HG03159 (cell line): Measurements from ENCODE around the gene DEAF1.
A peak's percentile ranks its signal among the peaks of the same experiment; 100 is the strongest.
"Not testable (repeated sequence)": the region's sequence is repeated elsewhere in the genome, so short reads cannot be mapped to it uniquely, and the experiment has no call there.

Source experiments
- ATAC-seq: cut with Tn5 transposase; IDR thresholded peaks from one replicate; pipeline ENCODE4 v1.9.1; 2021; ENCODE audit warnings: mild to moderate bottlenecking, moderate library complexity; ENCODE audit not compliant: unreplicated experiment

Gene DEAF1

DNA sequence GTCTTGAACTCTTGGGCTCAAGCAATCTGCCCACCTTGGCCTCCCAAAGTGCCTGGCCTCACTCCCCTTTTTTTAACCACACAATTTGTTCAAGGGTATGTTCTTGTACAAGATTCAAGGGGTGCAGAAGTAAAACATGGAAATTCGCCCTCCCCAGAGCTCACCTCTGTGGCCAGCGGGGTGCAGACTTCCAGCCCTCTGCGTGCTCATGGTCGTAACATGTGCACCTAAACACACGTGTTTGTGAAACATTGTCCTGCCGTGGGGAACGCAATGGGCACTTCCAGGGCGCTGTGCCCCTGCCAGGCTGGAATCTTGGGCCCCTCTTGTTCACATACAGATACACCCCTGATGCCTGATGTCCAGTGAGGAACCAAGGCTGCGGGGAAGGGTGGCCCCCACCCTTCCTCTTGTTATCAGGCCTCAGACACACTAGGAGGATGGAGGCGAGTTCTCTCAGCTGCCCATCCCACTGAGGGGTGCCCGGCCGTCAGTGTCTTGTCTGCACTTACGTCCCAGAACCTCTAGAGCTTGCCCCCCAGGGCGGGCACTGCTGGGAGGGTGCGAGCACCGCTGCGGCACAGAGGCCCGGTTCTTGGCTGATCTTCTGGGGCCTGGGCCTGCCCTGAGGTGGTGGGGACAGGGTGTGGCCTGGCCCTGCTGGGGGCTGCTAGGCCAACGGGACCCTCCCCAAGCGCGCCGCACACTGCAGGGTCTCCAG, 6.9 kb upstream of the DEAF1 start:
- no peak for ATAC-seq

DNA sequence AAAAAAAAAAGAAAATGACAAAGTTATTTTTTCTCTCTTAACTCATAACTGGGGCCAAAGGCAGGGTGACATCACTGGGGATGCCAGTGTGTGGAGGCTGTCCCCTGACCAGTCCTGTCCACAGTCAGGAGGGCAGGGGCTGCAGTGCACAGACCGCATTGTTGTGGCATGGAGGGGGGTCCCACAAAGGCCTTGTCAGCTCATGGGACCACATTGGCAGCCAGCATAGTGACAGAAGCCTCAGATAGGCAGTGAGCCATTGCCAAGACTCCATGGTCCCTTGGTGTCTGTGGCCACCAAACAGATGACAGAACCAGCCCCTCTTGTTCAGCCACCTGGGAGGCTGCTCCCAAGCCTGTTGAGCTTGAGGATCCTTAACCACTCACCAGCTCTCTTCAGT, 4.7 kb upstream of the DEAF1 start:
- no peak for ATAC-seq

DNA sequence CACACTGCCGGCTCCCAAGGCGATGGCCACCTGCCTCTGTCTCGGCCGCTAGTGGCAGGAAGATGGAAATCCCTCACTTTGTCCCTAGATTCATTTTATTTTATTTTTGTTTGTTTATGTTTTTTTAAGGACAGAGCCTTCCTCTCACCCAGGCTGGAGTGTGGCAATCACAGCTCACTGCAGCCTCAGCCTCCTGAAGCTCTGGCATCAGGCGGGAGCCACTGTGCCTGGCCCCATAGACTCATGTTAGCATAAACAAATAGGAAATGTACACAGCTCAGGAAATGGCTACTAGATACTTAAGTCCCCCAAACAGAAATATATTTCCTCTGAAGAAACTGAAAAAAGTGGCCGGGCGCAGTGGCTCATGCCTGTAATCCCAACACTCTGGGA, 4.1 kb upstream of the DEAF1 start:
- no peak for ATAC-seq

DNA sequence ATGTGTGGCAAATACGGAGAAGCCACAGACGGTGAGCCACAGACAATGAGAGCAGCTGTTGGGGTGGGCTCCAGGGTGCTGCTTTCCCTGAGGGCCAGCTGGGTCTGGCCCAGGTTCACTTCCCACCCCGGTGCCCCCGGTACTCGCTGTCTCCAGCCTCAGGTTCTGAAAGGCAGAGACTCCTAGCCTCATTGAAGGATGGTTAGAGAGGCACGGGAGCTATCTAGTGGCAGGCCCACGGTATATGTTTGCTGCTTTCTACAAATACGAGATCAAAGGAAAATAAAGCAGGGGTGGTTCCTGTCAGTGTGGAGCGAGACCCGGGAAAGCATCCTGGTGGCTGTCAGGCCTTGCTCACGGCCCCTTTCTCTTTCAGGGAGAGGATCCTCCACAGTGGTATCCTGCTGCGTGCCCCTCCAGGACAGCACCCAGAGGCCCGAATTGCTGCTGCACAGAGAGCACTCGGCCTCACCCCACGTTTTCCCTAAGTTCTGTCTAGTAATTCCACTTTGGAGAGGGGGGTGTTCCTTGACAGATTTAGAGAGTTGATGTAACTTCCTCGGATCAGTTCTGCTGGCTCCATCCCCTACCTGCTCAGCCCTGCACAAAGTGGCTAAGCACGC, 3.6 kb upstream of the DEAF1 start:
- ATAC-seq = no peak

DNA sequence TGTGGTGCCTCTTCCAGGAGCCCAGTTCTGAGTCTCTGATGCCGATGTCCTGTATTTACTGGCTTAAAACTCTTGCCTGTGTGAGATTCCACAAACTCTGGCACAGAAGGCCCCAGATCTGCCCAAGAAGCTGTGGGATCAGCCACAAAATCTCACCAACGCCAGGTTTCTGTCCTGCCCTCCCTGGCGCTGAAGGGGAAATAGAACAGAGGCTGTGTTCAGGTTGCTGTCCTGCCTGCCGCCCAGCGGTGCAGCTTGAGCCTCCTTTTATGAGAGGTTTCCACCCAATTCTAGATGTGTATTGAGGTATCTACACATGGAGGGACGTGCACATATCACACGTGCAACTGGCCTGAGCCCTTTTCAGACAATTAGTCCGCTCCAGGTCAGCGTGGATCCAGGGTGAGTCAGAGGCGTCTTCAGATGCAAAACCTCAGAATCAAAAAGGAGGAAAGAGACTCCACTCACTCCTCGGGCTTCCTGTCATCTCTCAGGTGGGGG, 2.8 kb upstream of the DEAF1 start:
- no peak for ATAC-seq

DNA sequence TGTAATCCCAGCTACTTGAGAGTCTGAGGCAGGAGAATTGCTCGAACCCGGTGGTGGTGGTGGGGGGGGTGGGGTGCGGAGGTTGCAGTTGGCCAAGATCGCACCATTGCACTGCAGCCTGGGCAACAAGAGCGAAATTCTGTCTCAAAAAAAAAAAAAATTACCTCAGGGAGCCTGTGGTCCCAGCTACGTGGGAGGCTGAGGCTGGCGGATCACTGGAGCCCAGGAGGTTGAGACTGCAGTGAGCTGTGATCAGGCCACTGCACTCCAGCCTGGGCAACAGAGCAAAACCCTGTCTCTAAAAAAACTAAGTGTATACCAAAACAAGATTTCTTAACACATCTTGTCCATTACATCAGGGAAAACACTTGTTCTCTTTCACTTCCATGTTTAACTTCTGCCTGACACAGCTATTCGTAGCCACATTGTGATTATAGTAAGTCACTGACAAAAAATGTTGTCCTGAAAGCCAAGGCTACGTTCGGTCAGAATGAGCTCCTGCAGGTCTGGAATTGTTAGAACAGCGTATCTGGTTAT, 2.0 kb upstream of the DEAF1 start:
- ATAC-seq = no peak

DNA sequence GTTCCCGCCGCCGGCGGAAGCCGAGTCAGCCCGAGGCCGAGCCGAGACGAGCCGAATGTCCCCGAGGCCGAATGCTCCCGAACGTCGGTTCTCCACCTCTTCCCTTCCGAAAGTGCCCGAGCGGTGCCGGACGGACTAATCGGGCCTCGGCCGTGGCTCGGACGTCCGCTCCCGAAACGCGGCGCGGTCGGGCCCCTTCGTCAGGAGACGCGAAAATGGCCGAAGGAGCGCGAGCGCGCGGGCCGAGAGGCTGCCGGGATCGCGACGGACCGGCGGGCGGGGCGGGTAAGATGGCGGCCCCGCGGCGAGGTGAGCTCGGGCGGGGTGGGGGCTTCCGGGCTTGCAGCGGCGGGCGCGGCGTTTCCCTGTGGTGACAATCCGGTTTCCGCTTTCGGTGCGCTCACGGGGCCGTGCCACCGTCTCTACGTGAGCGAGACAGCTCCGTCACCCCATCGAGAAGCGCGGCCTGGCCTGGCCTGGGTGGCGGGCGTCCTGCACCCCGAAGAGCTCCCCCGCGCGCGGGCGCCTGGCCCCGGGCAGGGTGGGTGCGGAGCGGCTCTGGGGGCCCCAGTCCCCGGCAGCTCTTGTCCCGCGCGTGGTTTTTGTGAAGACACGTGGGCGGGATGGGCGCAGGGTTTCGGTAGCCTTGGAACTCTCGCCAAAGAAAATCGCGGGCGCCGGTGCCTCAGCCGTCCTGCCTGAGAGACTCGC, 671 bp upstream of the DEAF1 start, which contains the start of gene TMEM80:
TMEM80 (plus strand) TSS at position 279 of the 711 bp plus-strand sequence; CDS start at position 291, 12 bp downstream.
- ATAC-seq = peak; percentile 69

DNA sequence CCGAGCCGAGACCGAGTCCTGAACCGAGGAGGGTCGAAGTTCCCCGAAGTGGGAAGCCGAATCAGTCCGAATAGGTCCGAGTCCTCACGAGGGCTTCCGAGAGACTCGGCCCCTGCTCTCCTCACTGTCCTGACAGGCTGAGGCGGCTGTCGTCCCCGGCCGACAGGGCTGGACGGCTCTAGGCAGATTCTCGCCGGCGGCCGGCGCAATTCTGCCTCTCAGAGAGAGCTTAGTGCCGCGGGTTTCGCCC, 191 bp upstream of the DEAF1 start:
- no peak for ATAC-seq

DNA sequence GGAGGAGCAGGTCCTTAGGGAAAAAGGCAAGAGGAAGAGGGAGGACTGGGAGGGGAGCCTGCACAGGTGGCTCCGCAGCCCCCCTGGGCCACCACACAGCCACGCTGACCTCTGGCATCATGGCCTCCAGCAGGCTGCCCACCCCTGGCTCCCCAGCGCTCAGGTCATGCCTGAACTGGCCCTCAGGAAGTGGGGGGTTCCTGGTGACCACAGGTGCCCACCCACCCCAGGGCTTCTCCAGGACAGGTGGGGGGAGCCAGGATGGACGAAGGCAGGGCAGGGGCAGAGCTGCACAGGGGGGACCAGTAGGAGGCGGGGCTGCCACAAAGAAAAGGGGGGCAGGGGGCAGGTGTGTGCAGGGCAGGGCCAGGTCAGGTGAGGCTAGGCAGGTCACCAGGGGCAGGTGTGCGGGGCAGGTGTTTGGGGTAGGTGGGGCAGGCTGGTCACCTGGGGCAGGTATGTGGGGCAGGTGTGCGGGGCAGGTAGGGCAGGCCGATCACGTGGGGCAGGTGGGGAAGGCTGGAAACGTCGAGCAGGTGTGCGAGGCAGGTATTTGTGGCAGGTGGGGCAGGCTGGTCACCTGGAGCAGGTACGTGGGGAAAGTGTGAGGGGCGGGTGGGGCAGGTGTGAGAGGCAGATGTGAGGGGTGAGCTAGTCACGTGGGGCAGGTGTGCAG, 997 bp downstream of the DEAF1 start:
- ATAC-seq = no peak

DNA sequence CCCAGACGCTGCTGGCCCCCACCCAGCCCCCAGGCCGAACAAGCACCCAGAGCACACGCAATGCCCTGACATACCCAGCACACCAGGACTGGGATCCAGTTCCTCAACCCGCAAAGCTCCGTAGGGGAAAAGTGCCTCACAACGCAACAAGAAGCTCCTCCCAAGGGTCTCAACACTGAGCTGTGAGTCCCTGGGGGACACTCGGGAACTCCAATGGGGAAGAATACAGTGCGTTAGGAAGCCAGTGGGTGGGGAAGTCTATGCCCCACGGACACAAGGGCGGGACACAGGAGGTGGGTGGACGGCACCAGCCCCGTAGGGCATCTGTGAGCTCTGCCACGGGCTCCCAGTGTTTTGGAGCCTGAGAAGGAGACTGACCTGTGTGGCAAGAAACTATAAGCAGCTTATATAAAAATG, 1.6 kb downstream of the DEAF1 start:
- no peak for ATAC-seq

DNA sequence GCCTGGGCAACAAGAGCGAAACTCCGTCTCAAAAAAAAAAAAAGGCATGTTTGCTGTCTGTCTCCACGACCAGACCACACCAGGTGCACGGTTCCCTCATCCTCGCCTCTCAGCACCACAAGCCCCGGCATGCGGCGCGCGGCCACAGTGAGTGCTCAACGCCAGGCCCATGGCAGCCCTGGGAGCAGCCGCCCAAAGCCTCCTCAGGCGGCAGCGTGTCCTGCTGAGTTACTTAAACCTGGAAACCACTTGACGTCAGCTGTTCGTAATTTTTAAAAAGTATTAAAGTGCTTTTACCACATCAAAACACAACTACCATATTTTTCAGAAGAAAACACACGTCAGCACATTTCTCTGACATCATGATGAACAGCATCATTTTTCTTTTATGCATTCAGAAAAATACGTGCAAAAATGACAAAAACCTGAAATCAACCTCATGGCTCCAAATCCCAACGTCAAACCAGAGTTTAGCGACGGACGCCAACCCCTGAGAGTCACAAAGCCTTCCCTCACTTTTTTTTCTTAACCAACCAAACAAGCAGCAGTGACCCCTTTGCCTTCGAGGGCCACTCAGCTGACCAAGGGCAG, 2.1 kb downstream of the DEAF1 start:
- no peak for ATAC-seq

DNA sequence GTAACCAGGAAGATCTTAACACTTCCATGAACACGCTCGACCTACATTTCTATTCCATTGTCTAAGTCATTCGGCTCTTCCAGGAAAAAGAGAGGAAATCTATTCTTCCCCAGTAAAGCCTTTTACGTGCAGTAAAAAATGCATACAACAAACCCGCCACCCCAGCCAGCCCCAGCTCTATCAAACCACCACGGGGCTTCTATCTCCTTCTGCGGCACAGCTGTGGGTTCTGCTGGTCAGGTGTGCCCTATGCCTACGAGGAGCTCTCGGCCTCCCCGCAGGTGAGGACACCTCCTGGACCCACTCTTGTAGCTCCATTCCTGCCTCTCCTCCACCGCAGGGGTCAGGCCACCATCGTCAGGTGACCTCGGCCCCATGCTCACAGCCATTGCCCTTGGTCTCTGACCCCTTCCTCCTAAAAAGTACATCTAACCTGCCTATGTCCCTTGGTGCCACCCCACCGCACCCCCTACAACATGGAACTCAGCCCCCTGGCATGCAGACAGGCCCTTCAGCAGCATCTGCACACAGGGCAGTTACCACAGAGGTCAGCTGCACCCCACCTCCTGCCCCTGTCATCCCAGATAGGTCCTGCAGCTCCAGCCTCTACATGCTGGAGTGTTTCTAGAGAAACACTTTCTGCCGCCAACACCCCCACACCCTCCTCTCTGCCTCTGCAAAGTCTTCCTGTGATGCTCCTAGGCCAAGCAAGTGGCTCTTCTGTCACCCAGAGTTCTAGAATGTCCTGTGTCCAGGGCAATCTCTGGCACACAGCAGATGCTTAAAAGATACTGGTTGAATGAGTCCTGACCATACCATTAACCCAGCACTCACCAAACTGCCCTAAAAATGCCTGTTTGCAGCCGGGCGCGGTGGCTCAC, 3.1 kb downstream of the DEAF1 start:
- no peak for ATAC-seq

DNA sequence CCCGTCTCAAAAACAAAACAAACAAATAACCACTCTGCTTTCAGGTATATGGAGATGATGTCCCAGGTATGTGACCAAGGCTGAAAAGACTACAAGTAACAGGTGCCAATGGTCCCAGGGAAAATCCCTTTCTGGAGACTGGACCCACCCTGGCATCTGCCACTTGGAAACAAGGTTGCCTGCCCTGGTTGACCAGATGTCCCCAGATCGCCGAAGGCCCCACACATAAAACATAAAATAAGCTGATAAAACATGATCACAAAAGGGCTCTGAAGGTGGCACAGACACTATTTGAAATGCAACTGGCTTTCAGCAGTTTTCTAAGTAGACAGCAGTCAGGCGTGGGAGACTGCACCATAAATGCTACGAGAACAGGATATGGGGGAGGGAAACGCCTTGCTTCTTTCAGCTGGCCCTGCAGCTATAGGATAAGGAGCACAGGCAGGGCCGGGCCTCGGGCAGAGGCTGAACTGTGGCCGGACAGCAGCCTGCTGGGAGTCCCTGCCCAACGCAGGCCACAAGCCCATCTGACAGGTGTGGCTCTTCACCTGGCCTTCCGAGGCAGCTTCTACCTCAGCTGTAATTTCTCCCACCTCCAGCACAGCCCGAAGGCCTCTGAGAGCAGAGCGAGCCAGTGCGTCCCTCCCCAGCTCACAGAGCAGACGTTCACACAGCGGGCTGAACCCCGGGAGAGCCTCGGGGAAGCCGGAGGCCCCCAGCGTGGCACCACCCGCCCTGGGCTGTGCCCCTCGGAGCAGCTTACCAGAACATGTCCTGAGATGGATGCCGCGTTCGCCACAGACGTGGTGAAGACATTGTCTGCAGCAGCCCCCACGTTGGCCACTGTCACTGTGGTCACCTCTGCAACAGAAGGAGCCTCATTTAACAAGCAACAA, 4.0 kb downstream of the DEAF1 start:
- ATAC-seq = no peak

DNA sequence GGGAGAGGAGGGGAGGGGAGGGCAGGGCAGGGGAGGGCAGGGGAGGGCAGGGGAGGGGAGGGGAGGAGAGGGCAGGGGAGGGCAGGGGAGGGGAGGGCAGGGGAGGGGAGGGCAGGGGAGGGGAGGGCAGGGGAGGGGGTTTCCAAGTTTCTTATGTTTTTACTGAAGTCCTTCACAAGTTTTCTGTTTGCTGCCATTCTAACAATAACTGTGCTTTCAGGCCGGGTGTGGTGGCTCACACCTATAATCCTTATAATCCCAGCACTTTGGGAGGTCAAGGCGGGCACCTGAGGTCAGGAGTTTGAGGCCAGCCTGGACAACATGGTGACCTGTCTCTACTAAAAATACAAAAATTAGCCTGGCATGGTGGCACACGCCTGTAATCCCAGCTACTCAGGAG, 4.8 kb downstream of the DEAF1 start:
- not testable (repeated sequence) for ATAC-seq

DNA sequence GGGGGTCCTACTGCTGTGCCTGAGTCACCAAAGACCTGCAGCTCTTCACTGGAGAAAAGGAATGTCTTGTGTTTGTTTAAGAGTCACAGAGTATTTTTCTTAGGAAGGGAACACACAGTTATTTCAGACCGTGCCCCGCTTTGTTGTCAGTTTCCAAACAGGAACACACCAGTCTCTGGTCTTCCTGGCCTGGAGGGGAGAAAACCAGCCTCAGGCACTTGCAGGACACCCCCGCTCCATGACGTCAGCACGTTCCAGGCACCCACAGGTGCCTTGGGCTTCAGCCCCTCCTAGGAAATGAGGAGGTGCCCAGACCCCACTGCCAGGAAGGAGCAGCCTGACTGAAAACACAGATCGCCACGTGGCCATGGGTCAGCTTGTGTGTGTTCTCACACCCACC, 5.4 kb downstream of the DEAF1 start:
- no peak for ATAC-seq

DNA sequence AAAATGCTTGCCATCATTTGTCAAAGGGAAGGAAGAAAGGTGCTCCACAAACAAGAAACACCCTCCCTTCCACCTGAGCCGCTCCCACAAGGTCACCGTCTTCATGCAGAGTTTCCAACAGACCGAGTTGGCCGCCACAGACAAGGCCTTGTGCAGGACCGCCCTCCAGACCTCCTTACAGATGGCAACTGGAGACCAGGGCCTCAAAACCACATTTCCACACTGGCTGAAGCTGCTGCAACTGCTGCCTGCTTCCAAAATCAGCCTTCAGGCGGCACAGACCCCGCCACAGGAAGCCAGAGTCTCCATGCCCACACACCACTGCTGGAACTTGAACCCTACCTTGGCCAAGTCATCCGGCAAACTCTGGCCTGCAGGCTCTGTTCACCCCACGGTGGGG, 6.3 kb downstream of the DEAF1 start:
- no peak for ATAC-seq

DNA sequence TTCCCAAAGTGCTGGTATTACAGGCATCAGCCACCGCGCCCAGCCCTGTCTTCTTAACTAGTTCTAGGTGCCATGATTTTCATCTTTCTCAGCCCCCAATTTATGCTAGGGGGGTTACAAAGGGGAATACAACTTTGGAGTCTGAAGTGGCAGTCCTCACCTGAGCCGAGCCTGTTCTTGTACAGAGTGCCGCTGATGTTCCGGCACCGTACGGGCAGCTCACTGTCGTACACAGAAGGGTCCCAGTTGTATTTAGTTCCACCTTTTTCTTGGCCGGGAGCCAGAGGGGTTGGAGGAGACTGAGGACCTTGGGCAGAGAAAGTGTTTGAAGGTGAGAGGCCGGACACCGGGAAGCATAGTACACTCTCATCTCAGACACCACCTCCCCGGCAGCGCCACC, 7.3 kb downstream of the DEAF1 start:
- ATAC-seq = no peak

DNA sequence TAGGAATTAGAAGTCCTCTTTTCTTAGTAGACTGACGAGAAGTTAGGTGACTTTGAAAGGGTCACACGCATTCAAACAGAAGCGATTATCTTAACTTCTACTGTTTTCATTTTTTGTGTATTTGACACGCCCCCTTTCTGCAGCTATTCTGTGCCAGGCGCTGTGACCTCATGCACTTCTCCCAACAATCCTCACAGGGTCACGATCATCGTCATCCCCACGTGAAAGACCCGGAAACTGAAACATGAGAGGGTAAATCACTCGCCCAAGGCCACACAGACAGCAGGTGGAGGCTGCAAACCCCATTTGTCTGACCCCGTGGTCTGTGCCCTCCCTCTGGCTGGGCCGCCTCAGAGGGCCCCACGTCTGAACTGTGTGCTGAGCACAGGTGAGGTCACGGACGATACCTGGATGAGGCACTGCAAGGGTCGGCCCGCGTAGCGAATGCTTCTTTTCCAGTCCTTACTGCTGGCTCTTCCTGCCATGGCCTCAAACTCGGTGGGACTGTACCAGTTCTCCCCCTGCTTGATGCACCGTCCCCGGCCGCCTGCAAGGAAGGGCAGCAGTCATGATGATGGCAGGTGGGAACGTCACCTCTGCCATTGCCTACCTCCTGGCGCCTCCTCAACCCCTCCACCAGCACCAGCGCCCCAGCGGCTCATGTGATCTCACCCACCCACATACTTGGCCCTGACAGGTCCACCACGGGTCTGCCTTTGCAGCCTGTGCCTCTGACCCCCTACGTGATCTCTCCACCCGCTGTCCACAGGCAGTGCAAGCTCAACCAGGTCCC, 8.4 kb downstream of the DEAF1 start:
- ATAC-seq = no peak
